Fibroblast of skin of back (primary cell): Measurements from ENCODE around the gene RPS5.
"Not testable (repeated sequence)": the region's sequence is repeated elsewhere in the genome, so short reads cannot be mapped to it uniquely, and the experiment has no call there.

Experiments used
- DNase-seq: peaks from one replicate; pipeline ENCODE4 v3.0.0-alpha.2; 2013

The RPS5 gene

DNA sequence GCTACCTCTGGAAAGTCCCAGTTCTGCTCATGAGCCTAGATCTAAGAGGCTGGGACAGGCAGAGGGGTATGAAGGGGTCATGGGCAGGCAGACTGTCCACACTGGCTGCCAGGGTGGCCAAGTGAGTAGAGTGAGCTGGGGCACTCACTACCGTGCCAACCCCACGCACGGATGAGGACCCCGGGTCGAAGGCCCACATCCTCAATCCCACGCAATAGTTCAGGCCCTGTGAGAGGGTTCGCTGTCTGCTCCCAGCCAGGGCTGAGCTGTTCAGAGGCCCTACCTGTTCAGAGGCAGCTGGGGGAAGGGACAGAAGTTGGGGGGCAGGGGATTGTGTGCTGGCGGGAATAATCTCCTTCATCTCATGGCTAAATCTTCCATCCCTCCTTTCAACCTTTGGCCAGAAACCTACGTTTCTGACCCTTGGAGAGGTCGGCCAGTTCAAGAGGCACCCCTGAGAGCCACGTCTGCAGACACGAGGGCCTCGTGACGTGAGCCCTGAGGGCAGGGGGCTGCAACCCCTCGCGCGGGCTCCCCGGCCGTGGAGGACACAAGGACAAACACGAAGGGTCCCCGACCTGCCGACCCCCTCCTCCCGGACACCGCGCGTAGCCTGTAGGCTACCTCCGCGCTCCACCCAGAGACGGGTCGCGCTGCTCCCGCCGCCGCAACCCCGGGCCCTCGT, 1.0 kb upstream of the RPS5 start:
- DNase-seq, result no peak

DNA sequence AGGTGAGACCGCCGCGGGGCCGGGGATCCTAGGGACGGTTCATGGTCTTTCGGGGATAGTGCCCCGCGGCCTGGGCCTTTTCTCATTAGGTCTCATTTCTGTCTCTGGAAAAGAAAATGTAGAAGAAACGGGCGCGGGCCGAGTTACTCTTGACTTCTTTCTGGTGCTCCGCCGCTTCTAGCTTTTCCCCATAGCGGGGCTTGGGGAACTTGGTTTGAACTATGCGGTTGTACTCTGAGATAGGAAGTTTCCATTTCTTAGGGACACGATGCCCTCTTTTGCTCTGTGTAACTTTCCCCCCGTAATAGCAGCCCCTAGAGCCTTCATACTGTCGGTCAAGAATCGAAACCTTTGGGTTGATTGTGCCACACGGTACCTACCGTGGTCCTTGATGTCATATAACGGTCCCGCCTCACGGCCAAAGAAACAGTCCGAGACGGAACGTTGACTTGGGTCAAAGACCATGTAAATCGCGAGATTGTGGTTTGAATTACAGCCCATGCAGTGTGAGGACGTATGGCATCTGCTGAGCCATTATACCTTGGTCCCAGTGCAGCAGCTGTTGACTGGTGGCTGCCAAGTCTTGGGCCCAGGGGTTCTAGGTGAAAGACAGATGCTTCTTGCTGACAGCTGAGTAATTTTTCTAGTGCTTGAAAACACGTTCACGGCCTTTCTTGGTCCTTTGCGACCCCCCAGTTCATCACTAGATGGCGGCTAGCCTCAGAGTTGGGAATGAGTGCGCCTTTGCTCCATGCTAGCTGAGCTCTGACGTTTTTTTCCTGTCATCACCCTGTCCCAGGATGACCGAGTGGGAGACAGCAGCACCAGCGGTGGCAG, 487 bp downstream of the RPS5 start:
- no peak for DNase-seq

DNA sequence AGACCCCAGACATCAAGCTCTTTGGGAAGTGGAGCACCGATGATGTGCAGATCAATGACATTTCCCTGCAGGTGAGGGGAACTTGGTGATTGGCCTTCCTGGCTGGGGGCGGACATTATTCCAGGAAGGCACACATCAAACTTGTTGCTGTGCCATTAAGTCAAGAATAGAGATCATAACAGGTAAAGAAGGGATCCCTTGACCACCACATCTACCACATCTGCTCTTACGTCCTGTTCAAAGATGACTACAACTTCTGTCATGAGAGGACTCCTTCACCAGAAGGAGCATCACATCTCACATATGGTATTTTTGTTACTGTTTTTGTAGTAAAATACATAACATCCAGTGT, 1.1 kb downstream of the RPS5 start:
- DNase-seq, result no peak

DNA sequence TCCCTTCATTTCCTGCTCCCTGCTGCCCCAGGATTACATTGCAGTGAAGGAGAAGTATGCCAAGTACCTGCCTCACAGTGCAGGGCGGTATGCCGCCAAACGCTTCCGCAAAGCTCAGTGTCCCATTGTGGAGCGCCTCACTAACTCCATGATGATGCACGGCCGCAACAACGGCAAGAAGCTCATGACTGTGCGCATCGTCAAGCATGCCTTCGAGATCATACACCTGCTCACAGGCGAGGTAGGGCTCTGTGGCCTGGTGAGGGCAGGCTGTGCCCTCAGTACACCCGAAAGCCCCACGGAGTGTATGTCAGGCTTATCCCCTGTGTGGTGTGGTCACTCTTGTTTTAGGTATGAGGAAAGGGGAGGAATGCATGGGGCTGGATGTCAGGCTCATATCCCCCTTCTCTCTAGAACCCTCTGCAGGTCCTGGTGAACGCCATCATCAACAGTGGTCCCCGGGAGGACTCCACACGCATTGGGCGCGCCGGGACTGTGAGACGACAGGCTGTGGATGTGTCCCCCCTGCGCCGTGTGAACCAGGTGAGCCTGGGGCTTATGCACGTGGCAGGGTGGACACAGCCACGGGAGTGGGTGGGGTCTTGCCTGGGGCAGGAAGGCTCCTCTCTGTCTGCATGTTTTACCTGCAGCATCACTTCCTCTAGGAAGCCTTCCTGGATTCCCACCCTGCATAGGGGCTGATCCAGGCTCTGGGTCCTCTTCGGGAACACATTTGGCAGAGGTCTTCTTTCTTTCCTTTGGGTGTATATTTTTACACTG, 6.1 kb downstream of the RPS5 start:
- no peak for DNase-seq

DNA sequence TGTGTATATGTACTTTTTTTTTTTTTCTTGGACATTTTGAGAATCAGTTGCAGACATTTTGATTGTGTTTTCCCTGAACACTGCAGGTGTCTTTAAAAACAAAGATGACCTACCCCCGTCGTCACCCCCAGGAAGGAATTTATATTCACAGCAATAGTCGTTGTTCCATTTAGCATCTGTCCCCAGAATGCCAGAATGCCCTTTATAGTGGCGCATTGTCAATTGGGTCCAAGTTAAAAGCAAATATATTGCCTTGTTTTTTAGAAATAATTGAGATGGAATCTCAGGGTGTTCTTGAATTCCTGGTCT, 6.6 kb downstream of the RPS5 start:
- DNase-seq, result no peak

DNA sequence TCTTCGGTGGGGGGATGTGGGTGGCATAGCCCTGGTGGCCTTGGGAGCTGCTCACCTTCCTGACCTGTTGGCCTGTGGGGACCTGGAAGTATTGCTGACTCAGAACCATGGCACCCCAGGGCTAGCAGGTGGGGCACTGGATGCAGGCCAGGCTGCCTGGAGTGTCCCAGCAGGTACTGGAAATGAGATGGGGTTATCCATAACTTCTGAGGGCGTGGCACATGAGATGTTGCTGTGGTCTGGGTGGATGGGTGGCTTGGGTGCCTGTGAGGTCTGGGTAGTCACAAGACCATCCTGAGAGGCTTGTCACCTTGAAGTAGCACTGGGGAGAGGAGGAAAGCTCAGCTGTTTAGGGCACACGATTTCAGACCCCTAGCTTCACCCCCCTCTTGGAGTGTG, 7.8 kb downstream of the RPS5 start:
- no peak for DNase-seq

DNA sequence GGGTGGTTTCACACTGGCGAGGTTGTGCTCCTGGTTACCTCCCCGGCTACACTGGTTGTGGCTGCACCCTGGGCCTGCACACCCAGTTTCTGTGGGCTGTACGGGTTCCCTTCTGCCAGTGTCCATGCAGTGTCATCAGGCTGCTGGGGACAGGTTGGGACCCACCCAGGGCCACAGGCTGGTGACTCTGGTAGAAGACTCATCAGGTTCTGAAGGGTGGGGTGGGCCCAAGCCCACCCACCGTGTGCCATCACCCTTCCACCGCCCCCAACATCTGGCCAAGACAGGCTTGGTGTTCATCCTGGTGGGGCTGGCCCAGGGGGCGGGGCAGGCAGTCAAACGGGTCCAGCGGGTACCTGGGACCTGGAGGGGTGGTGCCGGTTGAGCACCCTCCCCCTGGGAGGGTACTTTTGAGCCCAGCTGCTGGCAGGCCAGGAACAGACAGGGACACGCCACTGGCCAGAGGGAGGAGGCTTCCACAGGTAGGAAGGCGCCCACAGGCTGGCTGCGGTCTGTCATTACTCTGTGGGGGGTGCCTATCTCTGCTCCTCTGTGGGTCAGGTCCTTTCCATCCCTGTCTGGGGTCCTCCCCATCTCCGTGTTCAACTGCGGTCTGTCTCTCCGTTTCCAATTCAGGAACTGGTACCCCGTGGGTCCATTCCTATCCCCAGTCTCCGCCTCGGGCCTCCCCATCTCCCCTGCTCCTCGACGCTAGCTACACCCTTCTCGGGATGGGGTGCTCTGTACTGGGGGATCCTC, 8.3 kb downstream of the RPS5 start, which contains the start of gene RNF225:
TSS of gene RNF225 (plus strand) at position 437 of the 759 bp plus-strand sequence. CDS start 434 bp downstream, outside the sequence.
- DNase-seq, result no peak

DNA sequence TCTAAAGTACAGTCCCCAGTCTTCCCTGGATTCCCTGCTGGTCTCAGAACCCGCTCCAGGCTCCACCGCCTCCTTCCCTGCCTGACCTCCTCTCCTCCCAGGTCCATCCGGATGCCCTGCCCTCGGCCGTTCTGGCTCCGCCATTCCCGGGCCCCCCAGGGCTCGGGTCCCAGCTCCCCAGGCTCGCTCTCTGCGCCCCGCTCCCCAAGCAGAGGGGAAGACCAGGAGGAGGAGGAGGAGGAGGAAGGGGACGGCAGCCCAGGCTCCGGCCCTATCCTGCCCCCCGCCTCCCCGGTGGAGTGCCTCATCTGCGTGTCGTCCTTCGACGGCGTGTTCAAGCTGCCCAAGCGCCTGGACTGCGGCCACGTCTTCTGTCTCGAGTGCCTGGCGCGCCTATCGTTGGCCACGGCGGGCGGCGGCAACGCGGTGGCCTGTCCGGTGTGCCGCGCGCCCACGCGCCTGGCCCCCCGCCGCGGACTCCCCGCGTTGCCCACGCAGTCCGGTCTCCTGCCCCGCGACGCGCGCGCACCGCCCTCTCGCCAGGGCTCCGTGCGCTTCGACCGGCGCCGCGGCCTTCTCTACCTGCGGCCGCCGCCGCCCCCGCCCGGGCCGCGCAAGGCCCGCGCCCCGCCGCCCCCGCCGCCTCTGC, 9.0 kb downstream of the RPS5 start:
- no peak for DNase-seq

DNA sequence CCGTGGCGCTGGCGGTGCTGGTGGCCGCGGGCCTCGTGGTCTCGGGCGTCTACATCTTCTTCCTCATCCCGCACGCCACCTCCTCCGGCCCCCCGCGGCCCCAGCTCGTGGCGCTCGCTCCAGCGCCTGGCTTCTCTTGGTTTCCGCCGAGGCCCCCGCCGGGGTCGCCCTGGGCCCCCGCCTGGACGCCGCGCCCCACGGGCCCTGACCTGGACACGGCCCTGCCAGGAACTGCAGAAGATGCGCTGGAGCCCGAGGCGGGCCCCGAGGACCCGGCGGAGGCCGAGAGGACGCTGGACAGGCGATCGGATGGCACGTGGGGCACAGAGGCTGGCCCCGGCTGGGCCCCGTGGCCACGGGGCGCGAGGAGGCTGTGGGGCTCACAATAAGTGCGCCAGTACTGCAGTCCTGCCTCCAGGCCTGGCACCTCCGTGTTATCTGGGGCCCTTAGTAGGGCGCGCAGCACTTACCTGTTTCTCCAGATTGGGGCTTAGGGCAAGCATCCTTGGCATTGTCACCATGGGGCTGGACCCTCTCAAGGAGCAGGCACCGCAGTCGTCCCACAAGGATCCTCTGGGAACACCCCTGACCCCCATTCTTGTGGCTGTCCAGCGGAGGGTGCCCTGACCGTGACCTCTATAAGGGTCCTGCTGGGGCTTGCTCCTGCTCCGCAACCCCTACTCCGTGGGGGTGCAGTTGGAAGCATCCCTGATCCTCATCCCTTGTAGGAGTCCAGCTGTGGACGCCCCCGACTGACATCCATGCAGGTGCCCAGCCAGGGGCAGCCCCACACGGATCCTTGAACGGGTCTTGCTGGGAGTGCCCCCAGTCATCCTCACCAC, 9.8 kb downstream of the RPS5 start:
- DNase-seq, result no peak

DNA sequence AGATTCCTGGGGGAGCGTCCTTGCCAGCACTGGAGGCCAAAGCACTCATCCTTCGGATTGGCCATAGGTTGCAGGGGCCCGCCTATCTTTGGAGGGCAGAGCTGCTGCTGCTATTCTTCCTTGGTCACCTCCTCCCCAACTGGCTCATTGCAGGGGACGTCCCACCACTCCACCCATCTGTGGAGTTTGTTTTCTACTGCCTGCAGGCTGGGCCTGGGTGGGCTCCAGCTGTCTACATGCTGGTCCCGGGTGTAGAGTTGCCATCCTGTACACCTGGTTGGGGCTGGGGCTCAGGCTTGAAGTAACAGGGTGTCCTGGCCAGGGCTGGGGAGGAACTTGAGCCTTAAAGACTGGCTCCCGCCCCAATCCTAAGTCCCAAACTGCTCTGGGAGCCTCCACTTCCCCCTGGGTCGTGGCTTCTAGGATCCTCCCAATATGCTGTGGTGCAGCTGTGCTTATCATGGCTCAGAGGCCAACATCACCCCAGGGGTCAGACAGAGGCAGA, 10.5 kb downstream of the RPS5 start:
- no peak for DNase-seq

DNA sequence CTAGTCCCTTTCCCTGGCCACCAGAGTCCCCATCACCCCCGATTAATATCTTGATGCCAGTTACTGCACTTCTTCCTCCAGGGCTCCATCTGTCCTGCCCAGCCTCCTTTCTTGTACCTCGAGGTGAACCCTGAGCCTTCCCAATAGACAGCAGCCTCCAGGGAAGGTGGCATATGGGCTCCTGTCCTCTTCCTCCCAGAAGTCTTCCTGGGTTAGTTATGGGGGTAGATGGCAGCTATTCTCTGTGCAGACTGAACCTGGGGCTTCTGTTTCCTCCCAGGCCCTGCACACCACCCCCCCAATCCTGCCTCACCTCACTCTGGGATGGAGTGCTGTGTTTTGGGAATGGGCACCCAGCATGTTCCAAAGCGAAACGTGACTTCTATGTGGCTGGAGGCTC, 11.0 kb downstream of the RPS5 start:
- no peak for DNase-seq

DNA sequence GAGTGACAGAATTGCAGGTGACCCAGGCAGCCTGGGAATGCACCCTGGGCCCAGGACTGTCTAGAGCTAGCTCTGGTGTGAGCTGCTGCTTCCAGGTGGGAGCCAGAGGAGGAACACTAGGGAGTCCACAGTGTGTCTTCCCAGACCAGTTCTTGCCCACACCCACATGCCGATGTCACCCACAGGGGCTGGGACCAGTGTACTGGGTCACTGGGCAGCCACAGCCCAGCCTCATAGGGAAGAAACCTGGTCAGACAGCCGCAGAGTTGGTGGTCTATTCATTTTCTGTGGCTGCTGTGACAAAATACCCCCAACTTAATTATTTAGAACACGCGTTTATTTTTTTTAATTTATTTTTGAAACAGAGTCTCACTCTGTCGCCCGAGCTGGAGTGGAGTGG, 11.5 kb downstream of the RPS5 start:
- DNase-seq, result no peak

DNA sequence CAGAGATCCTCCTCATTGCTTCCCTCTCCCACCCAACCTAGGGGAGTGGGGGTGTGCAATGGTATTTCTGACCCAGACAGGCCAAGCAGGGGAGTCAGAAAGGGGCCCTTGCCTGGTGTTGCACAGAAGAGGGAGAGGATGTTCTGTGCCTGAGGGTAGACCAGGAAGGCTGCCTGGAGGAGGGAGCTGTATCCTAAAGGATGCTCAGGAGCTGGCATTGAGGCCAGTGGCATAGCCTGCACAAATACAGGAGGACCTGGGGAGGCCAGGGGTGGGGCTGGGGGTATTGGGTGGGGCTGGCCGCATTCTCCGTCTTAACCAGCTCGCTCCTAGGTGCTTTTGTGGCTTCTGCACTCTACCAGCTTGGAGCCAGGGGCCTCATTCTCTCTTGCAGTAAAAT, 12.8 kb downstream of the RPS5 start:
- DNase-seq, result no peak

DNA sequence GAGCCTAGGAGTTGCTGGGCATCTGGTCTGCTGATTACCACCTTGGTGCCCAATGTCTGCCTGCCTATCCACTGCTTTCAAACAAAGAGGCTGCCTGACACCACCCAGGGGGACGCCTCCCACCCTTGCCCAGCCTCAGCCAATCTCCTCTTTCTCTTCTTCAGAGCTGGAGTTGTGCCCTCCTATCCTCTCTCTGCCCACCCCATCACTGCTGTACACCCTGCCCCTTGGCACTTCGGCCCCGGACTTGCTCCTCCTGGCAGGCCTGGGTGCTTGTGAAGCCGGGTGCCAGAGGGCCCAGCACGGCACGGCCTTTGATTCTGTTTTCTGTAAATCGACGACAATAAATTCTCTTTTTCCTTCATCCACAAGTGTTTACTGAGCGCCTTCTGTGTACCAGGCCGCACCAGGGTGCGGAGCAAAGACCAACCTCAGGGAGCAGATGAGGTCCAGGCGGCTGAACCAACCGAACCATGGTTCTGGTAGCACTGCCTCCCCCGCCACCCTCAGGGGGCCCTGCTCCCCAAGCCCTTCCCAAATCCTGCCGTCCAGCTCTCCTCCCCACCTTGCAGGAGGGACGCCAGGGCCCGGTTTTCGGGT, 13.3 kb downstream of the RPS5 start:
- DNase-seq, result no peak

DNA sequence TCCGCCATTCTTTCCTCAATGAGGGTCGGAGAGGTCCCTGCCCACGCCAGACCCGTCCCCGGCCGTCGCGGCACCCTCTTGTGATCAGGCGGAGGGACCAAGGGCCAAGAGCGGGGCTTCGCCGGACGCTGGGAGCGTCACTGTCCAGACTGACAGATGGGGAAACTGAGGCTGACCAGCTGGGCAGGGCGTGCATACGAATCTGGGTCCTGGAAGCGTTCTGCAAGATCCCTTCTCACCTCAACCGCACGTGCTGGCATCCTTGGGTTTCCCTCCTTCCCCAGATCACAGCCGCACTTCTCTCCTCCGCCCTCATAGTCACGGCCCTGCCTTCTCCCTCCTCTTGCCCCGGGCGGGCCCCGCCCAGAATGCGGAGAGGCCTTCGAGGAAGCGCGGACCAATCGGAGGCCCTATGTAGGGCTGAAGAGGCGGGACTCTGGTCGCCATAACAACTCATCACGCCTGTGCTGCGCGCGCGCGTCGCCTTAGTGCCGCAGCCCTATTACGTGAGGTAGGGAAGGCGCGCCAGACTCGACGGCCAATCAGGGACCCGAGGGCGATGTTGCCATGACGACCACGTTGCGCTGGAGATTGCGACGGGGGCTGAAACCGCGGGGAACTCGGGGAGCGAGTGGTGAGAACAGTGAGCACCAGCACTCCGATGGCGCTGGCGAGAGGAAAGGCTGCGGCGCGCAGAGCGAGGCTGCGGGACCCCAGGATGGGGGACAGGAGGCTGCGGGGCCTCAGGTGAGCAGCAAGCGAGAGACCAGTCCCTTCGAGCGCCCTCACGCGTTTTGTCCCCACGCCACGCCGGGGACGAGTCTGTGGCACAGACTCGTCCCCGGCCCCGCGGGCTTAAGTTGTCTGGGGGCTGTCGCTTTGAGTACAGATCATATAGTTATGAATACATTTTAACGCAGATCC, 14.1 kb downstream of the RPS5 start:
- DNase-seq, result peak; percentile 99

DNA sequence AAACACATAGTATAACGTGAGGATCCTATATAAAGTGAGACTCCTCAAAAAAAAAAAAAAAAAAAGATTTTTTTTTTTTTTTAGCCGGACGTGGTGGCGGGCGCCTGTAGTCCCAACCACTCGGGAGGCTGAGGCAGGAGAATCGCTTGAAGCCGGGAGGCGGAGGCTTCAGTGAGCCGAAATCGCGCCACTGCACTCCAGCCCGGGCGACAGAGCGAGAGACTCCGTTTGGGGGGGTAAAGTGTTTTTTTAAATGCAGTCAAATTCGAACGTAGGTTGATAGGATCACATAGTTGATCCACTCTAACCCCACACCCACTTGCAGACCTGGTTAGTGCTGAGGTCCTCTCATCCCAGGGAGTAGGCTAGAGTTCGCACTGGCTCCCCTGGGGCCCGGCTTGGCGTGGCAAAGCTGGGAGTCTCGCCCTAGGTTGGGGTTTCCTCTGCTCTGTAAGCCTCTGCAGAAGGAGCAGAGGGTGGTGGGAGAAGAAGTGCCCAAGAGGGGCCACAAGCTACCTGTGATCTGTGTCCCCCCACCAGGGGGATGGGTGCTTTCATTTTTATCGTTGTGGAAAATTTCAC, 14.9 kb downstream of the RPS5 start:
- DNase-seq, result no peak

DNA sequence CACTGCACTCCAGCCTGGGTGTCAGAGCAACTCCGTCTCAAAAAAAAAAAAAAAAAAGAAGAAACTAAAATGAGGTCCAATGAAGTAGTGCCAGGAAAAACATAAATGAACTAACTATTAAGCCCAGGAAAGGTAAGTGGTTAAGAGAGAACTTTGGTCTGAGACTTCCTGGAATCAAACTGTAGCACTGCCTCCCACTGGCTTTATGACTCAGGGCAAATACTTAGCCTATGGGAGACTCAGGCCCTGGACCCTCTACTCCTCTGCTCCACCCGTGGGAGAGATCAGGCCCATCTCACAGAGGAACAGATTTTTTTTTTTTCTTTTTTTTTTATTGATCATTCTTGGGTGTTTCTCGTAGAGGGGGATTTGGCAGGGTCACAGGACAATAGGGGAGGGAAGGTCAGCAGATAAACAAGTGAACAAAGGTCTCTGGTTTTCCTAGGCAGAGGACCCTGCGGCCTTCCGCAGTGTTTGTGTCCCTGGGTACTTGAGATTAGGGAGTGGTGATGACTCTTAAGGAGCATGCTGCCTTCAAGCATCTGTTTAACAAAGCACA, 16.9 kb downstream of the RPS5 start:
- not testable (repeated sequence) for DNase-seq

DNA sequence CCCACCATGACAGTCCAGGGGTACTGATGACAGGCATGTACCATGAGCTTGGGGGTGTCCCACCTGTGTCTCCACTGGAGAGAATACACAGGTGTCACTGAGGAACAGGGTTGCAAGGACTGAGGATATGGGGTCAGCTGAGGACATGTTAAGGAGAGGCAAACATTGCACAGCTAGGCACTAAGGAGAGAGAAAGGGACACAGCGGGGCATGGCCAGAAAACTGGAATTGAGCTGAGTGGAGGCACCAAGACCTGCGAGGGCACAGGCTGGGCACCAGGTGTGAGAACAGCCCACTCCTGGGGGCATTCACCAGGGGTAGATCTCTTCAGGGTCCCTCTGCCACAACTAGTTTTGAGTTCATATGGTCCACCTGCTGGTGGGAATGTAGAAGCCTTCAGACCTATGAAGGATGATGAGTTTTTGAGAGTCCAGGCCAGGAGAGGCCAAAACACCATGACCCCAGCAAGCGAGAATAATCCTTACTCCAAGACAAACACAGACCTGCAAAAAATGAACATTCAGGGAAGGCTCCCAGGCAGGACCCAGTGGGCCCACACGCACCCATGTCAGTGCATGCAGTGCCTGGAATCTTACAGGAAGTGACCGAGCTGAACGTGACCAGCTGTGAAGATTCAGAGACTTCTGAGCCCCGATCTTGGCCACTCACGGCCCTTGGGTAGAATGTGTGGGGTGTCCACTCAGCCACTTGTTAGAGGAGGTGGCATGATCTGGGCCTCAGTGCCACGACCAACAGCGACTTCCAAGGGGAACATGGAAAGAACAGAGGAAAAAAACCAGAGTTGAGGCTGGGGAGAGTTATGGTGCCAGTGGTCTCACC, 20.0 kb downstream of the RPS5 start:
- DNase-seq, result peak; percentile 30
